GM19025 (cell line): ENCODE measurements around the gene MAML2.
A peak's percentile ranks its signal among the peaks of the same experiment; 100 is the strongest.

ENCODE experiments used
- ATAC-seq: cut with Tn5 transposase; IDR thresholded peaks from one replicate; pipeline ENCODE4 v1.9.1; 2021; ENCODE audit warnings: mild to moderate bottlenecking, low read depth, moderate library complexity; ENCODE audit not compliant: unreplicated experiment

Gene MAML2

DNA sequence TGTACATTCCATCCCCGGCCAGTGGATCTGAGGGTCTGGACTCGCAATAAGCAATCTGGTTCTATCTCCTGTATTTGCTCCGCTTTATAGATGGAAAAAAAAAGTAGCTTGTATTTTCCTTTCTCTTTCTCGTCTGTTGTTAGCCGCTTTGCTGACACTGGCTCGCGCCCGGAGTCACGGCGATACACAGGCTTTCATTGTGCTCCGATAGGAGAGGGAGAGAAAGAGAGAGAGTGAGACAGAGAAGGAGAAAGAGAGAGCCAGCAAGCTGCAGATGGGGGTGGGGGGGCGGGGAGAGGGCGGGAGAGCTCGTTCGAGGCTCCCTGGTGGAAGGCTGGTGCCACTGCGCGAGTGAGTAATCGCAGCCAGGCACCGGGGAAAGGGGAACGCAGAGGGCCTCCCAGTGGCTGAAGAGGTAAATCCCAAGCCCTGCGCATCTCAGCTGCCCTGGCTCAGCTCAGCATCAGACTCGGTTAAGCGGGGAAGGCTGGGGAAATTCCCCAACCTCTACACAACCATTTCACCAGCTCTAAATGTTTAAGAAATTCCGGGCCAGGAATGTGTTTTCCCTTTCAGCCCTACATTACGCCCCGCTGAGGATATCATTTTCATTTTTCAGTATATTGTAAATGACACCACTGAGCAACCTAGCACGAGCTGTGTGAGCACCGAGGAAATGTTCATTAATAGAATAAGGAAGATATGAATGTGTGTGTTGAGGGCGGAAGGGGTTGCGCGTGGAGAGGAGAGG lies at the start of gene MAML2:
Gene MAML2 (minus strand): TSS at position 235 of the 751 bp plus-strand sequence. CDS start 1,300 bp downstream, outside the sequence.
- ATAC-seq, result peak; percentile 79

DNA sequence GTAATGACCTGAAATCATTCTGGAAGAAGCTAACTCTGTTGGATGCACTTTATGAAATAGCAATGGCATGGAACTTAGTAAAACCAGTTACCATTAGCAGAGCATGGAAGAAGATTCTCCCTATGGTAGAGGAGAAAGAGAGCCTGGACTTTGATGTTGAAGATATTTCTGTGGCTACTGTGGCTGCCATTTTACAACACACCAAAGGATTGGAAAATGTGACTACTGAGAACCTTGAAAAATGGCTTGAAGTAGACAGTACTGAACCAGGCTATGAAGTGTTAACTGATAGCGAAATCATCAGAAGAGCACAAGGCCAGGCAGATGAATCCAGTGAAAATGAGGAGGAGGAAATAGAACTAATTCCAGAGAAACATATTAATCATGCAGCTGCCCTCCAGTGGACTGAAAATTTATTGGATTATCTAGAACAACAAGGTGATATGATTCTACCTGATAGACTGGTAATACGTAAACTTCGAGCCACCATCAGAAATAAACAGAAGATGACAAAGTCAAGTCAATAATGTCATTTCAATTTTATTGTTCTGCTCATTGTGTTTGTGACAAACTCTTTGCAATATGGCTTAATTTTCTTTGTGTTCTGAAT lies 48.8 kb upstream of the MAML2 start:
- ATAC-seq, result no peak

DNA sequence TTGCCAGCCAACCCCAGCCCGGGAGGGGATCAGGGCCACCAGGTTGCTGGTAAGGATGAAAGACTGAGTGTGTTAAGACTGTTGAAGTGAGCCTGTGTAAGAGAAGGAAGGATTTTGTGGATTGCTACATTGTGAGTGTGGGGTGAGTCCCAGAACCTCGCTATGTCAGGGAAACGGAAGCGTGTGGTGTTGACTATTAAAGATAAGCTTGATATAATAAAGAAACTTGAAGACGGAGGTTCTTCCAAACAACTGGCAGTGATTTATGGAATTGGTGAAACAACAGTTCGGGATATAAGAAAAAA lies 47.4 kb upstream of the MAML2 start:
- no peak for ATAC-seq

DNA sequence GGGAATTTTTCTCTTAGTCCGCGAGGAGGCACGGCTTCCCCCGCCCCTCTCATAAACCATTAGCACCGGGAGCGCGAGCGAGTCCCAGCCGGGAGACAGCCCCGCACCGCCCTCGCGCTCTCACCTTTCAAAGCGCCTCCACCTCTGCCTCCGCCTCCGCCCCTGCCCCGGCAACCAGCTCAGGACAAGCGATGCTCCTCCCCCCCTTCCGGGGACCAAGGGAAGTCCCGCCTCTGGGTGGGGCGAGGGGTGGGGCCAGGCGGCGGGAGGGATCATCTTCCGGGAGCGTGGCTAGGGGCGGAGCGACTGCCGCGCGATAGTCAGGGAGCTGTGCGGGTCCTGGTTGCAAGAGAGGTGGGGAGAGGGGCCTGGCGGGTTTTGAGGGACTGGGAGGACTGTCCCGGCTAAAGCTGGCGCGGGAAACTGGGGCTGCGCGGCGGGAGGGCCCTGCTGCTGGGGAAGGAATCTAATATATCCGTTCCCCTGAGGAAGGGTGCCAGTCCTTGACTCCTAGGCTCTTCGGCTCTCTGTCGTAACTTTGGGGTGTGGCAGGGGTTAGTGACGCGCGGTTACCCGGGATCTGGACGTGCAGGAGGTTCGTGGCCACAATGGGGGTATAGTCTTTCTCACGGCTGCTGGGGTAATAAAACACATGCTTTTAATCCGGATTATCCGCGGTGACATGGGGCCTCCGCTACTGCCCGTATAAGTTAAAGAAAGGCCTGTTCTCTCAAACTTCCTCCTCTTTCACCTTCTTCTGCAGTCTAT lies 46.9 kb upstream of the MAML2 start, which contains the start of the genes CCDC82 and JRKL:
Gene CCDC82 (minus strand): TSS at position 193 of the 768 bp plus-strand sequence. CDS start 5,165 bp downstream, outside the sequence.
Gene JRKL (plus strand): TSS at position 294 of the 768 bp plus-strand sequence. CDS start 637 bp downstream, outside the sequence.
- peak; percentile 96 for ATAC-seq

DNA sequence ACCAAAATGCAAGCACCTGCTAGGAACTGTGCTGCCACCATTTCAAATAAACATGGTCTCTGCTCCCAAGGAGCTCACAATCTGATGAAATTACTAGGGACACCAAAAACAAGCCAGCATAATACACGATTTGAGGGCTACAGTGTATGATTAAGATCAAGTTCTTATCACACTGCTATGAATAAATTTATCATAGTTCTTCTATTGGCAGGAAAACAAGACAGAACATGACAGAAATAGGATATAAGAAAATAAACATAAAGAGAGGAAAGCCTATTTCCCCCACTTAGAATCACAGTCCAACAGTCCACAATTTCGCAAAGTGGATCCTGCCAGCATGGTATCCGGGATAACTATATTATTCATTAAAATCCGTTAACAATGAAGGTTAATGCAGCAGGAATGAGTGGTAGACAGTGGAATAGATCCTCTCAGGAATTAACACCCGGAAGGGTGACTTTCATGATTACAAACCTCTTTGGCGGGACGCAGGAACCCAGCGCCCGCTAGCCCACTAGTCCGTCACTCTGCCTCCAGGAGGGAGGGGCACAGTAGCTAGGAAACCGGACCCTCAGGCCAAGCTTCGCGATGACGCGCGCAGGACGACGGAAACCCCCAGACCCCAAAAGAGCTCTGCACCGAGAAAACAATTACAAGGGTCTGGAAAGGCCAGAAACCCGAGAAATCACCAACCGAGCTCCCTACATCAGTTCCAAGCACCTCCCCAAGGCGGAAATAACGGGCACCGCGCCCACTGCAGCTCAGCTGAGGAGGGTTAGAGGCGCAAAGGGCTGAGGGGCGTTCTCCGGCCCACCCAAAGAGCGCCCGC lies 46.1 kb upstream of the MAML2 start:
- ATAC-seq, result peak; percentile 46

DNA sequence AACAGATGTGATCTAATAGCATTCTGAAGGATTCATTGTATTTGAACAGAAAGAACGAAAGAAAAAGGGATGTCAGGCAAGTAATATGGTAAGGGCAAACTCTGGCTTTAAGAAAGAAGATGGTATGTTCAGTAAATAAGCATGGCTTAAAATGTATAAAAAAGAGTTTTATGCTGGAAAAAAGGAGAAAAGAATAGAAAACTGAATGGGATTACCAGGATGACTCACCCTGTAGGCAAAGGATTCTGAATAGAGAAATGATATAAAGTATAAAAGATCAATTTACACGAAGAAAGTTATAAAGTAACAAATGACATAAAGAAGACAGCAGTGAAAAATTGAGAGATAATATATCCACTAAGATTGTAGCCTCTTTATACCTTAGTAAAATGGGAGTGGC lies 42.2 kb upstream of the MAML2 start:
- no peak for ATAC-seq

DNA sequence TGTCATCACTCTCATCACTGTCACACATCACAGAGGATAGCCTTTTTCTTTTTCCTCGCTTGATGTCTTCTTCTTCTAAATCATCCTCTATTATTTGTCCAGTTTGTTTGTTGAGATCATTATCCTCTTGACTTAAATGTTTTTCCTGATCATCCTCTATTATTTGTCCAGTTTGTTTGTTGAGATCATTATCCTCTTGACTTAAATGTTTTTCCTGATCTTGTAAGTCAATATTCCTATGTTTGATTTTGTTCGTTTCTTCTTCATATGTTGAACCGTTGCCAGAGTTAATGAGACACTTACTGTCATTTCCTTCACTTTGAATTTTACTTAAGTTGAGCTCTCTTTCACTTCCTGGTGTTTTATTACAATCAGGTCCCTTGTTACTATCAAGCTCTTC lies 41.2 kb upstream of the MAML2 start:
- no peak for ATAC-seq

DNA sequence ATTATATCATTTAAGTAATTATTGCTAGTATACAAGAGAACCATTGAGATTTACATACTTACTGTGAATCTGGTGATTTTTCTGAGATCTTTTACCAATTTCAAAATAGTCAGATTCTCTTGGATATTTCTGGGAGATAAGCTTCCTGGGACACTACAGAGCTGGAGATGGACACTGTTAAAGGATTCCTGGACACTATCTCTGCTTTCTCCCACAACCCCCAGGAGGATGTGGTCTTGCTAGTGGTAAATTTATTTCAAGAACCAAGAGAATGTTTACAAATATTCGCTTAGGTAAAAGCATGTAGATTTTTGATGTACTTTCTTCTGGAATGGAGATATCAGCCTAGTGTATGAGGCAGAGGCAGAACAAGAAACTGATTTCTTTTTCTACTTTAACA lies 33.8 kb upstream of the MAML2 start:
- no peak for ATAC-seq

DNA sequence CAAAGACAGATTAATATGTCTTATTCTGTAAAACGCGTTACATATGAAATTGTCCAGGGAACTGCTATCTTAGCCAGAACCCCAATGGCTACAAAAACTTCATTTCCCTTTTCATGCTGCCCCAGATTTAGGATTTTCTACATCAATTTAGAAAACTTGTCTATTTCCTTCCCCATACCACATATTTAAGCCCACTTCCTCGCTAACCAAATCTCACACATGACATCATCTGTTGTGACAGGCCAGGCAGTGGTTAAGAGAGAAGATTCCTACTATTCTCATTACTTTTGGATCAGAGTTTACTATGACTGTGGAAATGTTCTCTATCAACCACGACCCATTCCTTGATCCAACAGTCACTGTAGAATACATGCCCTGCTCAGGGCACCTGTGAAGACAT lies 30.8 kb upstream of the MAML2 start:
- ATAC-seq, result no peak

DNA sequence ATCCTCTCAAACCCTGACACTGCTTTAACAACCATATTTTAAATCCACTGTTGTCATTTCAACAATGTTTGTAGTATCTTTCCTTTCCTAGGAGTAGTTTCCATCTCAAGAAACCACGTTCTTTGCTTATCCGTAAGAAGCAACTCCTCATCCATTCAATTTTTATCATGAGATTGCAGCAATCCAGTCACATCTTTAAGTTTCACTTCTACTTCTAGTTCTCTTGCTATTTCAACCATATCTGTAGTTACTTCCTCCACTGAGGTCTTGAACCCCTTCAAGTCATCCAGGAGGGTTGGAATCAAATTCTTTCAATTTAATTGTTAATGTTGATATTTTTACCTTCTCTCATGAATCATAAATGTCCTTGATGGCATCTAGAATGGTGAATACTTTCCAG lies 24.3 kb upstream of the MAML2 start:
- no peak for ATAC-seq

DNA sequence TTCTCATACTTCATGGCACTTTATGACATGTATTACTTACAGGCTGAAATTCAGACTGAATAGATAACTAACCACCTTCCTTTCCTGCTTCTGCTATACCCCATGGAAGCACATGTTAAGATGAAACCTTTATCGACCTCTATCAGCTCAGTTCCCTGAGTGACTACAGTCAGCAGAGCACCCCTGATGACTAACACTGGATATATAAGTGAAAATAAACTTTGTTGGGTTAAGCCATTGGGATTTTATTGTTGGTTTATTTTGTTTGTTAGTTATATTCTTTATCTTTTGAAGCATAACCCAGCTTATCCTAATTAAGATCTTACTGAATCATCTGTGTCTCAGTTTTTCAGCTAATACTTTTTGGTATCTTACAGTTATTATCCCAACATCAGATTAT lies 23.0 kb upstream of the MAML2 start:
- no peak for ATAC-seq

DNA sequence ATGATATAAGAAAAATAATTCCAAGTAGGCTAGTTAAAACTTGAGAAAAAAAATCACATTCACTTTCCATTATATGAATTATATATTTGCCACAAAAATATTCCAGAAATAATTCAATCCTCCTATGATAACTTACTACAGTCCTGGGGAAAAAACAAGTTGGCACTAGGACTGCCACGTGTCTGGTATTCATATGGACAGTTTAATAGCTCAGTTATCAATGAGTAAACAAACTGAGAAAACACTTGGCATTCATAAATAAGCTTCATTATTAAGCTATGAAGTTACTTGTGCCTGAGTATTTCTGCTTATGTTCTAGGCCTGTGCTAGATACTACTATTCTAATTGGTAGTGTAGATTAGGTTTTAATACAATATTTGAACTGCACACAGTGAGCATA lies 22.5 kb upstream of the MAML2 start:
- no peak for ATAC-seq

DNA sequence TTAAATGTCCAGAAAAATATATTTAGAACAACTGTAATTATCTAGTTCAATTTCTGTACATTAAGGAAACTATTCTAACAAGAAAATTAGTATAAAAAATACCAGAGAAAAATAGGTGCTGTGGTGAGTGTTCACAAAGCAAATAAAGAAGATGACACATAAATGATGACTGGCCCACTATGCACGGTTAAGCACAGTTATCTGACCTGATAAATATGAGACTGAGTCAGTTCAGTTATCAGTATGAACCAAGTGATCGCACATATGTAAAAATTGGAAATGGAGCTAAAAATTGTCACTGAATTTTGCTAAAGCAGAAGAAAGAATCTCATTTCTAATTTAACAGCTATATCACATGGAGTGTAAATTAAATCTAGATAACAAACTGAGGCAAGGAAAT lies 18.8 kb upstream of the MAML2 start:
- no peak for ATAC-seq

DNA sequence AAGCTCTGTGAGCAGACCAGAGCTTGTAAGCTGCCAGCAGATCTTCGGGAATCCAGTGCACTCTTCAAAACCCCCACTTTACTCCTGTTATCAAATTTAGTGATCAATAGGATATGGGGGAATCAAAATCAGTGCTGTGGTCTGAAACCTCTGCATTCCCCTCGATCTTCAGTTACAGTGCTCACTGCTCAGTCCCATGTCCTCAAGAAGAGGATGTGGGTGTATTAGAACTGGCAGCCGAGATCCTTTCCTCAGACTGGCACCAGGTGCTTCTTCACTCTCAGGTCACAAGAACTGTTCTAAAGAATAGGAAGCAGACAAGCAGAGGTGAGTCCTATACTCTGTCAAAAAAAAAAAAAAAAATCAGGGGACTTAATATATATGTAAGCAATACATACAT lies 15.3 kb upstream of the MAML2 start:
- ATAC-seq, result no peak

DNA sequence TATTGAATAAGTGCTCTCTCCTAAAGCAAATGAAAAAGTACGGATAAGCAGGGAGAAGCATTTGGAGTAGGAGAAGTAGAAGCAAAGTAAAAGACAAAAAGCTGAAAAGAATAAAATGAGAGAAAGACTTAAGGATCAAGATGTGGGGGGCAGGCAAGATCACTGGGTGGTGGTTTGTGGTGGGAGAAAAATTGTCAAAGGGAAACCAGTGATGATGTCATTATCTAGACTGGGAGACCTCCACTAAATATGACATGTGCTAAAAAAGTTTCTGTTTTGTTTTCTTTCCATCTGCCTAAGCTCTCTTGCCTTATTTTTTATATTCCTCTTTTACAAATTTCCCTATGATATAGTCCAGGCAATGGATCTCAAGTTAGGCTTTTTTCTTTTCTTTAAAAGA lies 14.8 kb upstream of the MAML2 start:
- ATAC-seq, result no peak

DNA sequence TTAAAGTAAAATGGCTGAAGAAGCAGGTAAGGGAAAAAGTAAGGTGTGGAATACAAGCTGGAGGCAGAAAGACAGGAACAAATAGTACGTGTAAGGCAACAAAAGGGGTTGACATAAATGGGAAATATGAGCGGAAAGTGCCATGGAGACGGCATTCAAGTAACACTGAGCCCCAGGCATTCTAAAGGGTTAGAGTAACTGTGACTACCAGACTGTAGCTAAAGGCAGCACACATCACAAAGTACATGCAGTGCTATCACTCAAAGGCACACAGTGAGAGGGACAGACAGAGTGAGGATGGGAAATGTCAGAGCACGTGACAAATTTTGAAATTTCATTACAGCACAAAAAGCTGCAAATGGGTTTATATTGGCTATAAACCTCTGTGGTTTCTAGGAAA lies 13.9 kb upstream of the MAML2 start:
- no peak for ATAC-seq

DNA sequence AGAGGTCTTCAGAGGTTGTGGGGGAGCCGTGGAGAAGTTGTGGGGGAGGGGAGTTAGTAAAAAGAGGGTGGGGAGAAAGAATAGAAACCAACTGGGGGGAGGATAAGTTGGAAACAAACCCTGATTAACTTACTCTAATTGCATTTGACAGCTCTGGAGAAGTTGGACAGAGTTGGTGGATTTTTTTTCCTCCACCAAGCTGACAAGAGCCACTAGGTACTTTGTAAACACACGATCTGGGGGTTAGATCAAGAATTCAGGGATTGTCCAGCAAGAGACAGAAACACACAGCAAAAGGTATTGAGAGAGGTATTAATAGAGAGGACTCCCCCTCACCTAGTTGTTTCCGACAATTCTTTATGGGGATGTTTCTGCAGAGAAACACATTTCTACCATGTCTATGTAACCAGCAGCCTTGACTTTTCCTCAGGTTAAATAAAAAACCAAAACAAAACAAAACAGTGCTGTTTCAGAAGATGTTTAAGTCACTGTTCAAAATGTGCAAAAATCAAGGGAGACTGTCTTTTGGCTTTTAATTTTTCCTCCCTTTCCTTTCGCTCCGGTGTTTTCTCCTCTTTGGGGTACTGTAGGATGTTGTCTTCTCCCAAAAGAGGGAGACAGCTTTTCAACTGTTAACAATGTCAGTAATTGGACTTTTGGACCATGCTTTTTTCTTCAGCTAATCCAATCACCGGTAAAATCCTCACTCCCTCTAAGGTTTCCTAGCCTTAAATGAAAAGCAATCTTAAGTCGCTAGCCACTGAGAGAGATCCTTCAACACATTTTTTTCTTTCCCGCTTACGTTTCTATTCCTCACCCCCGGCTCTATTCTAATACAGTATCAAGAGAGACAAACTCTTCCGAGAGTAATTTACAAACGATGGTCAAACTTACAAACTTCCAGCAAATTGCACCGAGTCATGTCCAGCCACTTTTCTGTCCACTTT lies 708 bp downstream of the MAML2 start:
- ATAC-seq, result no peak

DNA sequence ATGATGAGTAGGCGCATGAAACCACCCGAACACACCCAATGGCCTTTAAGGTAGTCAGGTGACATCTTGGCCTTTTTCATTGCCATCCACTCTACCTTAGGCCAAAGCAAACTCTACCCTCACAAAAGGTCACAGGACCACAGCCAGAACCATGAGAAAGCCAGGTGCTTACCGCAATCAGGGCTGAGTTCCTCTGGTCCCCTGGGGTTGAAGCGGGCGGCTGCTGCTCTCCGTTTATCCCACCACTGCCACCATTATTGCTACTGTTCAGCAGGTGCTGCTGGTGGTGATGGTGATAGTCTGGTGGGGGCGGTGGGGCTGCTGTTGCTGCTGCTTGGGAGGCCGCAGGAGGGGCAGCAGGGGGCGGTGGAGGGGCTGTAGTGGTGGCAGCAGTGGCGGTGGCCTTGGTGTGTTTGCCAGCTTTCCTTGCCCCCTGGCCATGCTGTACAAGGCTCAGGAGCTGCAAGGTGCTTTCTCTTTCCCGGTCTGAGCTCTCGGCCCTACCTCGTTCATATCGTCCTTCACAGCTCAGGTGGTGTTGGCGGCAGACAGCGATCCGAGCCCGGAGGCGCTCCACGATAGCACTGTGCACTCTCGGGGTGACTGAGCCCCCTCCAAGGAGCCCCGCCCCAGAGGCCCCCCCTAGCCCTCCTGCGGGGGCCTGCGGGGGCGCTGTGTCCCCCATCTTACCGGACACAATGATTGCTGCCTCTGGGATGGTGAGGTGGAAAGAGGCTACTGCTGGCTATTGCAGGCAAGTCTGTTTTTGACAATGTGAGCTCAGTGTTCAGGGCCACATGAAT lies 1.6 kb downstream of the MAML2 start:
- peak; percentile 11 for ATAC-seq

DNA sequence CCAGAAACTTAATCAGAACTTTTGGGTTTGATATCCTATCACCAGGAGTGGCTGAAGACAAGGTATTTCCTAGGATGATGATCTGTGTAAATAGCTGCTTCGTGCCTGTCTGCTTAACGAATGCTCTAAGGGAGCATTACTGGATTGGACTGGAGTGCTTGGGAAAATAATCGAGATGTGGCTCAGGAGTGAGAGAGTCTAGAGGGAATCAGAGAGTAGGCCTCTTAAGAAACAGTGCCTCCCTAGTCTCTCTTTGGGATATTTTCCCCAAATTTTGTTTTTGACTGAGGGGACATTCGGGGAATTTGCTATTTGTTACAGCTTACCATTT lies 2.5 kb downstream of the MAML2 start:
- no peak for ATAC-seq
